Suprapubic skin (tissue), 3 donors: ENCODE data around the gene TSN.

Experiments
- POLR2A ChIP-seq, 2 donors: fragments of 450-650 bp; IDR thresholded peaks; one replicate each; pipeline ENCODE4 v1.6.1; 2017; ENCODE audit warnings: antibody characterized with exemption in 2 of 2, mild to moderate bottlenecking in 2 of 2, moderate library complexity in 2 of 2
- TF ChIP-seq, protein P1 (sequence below), 2 donors: fragments of 200-600 bp in 1 of 2; fragments of 450-650 bp in 1 of 2; sonication (generic) in 1 of 2; IDR thresholded peaks; one replicate each; pipeline ENCODE4 v1.5.1; 2016 to 2019; ENCODE audit warnings: antibody characterized with exemption in 2 of 2, mild to moderate bottlenecking in 1 of 2, moderate library complexity in 1 of 2

DNA sequence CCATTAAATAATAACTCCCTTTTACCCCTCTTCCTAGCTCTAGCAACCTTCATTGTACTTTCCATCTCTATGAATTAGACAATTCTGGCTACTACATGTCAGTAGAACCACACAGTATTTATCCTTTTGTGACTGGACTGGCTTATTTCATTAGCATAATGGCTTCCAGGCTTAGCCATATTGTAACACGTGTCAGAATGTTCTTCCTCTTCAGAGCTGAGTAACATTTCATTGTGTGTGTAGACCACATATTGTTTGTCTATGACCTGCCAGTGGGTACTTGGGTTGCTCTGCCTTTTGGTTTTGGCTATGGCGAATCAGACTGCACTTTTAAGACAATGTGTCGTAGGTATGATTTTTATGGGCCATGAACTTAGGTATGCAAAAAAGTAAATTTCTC, 20.9 kb downstream of the TSN start:
- TF ChIP-seq, protein P1, sequence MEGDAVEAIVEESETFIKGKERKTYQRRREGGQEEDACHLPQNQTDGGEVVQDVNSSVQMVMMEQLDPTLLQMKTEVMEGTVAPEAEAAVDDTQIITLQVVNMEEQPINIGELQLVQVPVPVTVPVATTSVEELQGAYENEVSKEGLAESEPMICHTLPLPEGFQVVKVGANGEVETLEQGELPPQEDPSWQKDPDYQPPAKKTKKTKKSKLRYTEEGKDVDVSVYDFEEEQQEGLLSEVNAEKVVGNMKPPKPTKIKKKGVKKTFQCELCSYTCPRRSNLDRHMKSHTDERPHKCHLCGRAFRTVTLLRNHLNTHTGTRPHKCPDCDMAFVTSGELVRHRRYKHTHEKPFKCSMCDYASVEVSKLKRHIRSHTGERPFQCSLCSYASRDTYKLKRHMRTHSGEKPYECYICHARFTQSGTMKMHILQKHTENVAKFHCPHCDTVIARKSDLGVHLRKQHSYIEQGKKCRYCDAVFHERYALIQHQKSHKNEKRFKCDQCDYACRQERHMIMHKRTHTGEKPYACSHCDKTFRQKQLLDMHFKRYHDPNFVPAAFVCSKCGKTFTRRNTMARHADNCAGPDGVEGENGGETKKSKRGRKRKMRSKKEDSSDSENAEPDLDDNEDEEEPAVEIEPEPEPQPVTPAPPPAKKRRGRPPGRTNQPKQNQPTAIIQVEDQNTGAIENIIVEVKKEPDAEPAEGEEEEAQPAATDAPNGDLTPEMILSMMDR (IDR thresholded peaks at IDR 0.05): no peak
- no peak for TF ChIP-seq POLR2A (IDR thresholded peaks at IDR 0.05)
